ENCODE measurements around the gene NUP62CL.

- no peak for TF ChIP-seq CTCF (IDR thresholded peaks at IDR 0.05)
- no peak for TF ChIP-seq POLR2AphosphoS5 (IDR thresholded peaks at IDR 0.05)
- no peak for TF ChIP-seq POLR2A (IDR thresholded peaks at IDR 0.05)
These were observed 6.7 kb downstream of the NUP62CL start for GRCh38 chrX:107199491-107199890.

Data from suprapubic skin (tissue), 4 donors.